COLO668 (cell line): Measurements from ENCODE around the gene STAT3.
"Not testable (repeated sequence)": the region's sequence is repeated elsewhere in the genome, so short reads cannot be mapped to it uniquely, and the experiment has no call there.

Experiments used
- DNase-seq: peaks from one replicate; lab custom pipeline; 2025; ENCODE audit not compliant: unreplicated experiment; lab: John Stamatoyannopoulos, UW

The STAT3 gene

DNA sequence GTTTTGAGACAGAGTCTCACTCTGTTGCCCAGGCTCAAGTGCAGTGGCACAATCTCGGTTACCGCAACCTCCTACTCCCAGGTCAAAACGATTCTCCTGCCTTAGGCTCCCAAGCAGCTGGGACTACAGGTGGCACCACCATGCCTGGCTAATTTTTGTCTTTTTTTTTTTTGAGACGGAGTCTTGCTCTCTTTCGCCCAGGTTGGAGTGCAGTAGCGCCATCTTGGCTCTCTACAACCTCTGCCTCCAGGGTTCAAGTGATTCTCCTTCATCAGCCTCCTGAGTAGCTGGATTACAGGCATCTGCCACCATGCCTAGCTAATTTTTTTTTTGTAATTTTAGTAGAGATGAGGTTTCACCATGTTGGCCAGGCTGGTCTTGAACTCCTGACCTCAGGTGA, 70.3 kb downstream of the STAT3 start:
- DNase-seq, result not testable (repeated sequence)

DNA sequence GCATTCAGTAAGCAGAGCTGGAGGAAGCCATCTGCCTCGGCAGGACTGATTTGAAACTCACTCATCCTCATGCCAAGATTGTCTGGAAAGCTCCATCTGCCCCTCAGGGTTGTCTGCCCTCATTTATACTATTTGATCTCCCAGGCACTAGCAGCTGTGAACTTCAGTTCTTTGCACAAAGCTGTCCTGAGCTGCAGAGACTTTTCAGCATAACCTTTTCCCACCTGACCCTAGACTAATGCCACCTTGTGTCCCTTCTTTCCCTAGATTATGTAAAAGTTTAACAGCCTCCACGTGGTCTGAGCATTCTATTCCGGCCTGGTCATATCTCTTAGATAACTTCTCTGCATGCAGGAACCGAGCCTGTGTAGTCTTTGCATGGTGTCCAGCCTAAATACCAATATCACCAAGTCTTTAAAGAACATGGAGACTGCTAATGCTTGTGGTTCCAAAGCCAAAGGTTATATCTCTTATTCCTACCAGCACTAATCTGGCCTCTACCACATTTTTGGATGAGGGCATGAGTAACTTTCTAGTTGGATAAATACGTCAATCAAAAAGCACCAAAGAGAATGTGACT, 70.9 kb downstream of the STAT3 start:
- no peak for DNase-seq

DNA sequence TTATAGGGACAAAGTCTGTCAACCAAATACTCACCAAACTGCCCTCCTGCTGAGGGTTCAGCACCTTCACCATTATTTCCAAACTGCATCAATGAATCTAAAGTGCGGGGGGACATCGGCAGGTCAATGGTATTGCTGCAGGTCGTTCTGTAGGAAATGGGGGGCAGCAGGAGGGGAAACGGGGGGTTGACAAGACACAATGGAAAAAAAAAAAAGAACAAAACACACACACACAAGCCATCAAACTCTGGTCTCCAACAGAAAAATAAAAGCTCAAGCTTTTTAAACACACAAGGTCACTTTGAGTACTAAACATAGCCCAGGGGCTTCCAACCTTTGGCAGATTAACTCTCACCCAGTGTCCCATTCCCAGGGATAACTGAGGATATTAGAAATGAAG, 71.5 kb downstream of the STAT3 start:
- no peak for DNase-seq

DNA sequence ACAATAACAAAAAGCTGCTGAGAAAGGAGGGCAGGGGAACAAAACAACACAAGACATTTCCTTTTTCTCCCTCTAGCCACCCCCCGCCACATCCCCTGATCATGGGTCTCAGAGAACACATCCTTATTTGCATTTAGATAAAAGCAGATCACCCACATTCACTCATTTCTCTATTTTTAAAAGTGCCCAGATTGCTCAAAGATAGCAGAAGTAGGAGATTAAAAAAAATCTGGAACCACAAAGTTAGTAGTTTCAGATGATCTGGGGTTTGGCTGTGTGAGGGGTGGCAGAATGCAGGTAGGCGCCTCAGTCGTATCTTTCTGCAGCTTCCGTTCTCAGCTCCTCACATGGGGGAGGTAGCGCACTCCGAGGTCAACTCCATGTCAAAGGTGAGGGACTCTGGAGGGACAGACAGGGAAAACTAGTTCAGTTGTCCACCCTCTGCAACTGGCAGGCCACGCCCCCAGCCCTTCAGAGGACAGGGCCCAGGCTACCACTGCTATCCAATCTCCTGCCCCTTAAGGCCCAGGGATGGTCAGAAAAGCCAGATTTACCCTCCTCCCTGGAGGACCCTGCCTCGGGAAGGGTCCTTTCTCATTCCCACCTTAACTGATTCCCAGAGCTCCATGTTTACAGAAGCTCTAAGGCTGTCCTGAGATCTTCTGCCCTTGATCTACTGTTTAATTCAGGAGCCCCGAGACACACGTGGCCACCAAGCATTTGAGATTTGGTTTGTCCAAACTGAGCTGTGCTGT, 72.7 kb downstream of the STAT3 start:
- no peak for DNase-seq

DNA sequence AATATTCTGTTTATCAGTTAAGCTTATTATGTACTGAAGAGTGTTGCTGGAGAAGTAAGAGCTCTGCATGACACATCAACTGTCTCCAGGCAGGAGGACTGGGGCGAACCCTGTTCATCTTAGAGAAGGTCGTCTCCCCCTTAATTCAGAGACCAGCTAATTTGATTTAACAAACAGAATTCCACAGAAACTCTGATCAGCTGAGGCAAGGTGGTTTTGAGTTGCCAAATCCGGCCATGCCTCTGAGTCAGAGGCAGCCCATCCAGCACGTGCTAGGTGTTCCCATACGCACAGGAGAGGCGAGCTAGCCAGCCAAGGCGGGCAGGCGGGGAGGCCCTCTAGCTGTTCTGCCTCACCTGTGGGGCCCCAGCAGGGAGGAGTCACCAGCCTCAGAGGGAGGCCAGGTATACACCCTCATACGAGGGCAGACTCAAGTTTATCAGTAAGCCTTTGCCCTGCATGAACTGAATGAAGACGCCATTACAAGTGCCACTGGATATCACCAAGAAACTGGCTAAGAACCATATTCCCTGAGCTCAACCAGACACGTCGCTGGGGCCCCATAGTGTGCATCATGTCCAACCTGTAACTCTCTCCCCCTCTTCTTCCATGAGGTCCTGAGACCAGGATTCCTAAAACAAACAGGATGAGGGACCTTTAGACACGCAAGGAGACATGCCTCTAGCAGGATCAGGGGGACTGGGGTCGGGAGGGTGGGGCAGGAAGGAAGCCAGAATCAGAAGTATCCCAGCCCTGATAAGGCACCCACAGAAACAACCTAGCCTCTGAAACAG, 74.3 kb downstream of the STAT3 start:
- DNase-seq, result no peak

DNA sequence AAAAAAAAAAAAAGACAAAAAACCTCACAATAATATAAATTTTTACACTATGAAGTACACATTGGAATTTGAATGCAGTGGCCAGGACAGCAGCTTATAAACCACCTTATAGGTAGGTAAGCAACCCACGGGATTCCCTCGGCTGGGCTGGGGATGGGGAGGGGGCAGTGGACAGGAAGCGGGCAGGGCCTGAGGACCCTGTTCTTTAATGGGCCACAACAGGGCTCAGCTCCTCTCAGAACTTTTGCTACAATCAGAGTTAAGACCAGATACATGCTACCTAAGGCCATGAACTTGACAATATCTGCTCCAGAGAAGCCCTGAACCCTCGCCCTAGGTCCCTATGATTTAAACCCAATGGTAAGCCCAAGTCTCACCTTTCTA, 74.9 kb downstream of the STAT3 start:
- no peak for DNase-seq

DNA sequence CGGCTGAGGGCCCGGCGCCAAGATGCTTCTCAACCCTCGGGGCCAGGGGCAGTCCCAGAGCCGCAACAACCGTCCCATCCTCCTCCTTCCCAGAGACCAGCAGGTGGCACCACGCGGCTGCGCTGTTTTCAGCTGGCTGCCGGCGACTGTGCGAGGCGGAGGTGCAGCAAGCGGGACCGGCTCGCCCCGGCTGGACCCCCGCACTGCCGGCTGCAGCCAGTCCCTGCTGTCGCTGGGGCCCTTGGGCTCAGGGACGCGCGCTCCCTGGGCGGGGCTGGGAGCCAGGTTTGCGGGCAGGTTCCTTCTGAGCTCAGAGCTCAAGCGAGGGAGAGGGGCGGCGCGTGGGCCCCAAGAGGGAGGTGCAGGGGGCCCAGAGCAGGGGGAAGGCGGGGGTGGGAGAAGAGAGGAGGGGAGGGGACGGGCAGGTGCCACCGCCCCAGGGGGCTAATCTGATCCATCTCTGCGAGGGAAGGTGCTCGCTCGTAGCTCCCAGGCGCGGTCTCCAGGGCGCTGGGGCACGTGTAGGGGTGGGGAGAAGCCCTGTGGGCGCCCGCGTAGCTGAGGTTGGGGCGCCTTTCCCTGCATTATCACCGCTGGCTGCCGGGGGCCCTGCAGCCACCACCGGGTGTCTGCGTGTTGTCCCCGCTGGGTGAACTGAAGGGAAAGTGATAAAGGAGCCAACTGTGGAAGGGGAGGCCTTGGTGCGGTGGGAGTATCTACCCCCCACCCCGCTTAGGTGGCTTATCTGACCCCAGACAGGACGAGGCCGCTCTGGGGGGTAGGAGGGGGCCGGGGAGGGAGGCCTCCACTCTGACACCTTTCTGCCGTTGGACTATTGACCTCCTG, 75.7 kb downstream of the STAT3 start:
- DNase-seq, result no peak

DNA sequence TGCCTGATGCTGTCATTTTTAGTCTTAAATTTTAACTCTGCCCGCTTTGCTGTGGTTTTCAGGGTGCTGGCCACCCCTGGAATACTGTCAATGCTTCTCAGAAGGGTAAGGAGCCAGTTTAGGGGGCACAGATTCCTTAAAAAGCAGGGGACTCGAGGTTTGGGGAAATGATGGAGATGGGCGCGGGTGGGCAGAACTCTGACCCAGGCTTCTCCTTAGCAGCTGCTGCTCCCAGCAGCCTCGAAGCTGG, 76.3 kb downstream of the STAT3 start:
- DNase-seq, result no peak

DNA sequence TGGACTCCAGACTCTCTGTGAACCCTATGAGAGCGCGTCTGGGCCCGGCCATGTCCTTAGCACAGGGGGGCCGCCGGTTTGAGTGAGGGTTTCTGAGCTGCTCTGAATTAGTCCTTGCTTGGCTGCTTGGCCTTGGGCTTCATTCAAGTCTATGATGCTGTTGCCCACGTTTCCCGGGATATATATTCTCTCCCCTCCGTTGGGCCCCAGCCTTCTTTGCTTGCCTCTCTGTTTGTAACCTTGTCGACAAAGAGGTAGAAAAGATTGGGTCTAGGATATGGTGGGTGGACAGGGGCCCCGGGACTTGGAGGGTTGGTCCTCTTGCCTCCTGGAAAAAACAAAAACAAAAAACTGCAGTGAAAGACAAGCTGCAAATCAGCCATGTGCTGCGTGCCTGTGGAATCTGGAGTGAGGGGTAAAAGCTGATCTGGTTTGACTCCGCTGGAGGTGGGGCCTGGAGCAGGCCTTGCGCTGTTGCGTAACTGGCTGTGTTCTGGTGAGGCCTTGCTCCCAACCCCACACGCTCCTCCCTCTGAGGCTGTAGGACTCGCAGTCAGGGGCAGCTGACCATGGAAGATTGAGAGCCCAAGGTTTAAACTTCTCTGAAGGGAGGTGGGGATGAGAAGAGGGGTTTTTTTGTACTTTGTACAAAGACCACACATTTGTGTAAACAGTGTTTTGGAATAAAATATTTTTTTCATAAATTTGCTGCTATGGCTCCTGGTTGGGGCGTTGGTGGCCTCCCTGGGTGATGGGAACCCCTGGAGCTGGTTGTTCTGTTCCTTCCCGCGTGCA, 76.8 kb downstream of the STAT3 start:
- DNase-seq, result no peak

DNA sequence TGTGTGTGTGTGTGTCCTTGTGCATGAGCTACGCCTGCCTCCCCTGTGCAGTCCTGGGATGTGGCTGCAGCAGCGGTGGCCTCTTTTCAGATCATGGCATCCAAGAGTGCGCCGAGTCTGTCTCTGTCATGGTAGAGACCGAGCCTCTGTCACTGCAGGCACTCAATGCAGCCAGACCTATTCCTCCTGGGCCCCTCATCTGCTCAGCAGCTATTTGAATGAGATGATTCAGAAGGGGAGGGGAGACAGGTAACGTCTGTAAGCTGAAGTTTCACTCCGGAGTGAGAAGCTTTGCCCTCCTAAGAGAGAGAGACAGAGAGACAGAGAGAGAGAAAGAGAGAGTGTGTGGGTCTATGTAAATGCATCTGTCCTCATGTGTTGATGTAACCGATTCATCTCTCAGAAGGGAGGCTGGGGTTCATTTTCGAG, 77.4 kb downstream of the STAT3 start:
- DNase-seq, result no peak

DNA sequence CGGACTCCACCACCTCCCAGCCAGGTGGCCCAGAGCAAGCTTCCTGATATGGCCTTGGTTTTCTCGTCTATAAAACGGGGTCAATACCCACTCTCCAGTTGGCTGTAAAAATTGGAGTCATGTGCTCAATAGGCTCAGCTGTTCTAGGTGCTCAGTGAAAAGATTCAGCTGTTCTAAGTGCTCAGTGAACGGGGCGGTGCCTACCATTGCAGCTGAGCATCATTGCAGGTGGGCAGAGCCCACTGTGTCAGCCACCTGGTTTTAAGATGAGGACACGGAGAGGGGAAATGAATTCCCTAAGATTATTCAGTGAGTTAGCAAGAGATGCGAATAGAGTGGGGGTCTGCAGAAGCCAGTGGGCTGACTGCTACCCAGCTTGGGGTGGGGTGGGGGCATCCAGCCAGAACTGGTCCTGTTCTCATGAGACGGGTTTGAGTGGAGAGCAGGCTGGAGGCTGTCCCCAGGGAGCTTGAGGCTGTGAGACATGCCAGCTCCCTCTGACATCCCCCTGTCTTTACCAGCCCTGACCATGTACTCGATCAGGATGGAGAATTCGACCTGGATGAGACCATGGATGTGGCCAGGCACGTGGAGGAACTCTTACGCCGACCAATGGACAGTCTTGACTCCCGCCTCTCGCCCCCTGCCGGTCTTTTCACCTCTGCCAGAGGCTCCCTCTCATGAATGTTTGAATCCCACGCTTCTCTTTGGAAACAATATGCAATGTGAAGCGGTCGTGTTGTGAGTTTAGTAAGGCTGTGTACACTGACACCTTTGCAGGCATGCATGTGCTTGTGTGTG, 78.1 kb downstream of the STAT3 start:
- DNase-seq, result no peak

DNA sequence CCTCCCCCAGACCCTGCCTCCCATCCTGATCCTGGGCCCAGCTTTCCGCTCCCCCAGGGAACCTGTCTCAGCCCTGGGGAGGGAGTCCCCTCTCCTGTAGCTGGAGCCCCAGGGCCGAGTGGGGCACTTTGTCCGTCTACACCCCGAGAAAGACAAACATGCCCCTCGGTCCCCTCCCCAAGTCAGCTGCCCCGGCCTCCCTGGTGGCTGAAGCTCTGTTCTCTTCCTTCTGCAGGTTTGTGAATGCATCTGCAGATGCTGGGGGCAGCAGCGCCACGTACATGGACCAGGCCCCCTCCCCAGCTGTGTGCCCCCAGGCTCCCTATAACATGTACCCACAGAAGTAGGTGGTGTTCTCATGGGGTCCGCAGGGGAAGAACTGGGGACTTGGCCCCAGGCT, 79.1 kb downstream of the STAT3 start:
- no peak for DNase-seq

DNA sequence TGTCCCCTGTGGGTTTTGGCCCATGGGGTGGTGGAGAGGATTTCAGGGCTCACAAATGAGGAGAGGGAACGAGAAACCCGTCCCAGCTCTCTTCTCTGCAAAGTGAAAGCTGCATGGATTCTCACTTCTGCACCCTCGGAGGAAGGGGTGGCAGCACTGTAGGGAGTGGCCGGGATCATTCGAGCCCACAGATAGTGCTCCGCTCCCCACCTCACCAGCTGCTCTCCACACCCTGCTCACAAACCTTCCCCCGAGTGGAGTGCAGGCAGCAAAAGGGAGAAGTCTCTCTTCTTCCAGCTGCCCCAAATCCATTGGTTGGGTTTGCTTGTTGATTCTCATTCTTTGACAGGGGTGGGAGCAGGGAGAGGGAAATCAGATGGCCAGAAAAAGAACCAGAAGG, 79.8 kb downstream of the STAT3 start:
- DNase-seq, result no peak

DNA sequence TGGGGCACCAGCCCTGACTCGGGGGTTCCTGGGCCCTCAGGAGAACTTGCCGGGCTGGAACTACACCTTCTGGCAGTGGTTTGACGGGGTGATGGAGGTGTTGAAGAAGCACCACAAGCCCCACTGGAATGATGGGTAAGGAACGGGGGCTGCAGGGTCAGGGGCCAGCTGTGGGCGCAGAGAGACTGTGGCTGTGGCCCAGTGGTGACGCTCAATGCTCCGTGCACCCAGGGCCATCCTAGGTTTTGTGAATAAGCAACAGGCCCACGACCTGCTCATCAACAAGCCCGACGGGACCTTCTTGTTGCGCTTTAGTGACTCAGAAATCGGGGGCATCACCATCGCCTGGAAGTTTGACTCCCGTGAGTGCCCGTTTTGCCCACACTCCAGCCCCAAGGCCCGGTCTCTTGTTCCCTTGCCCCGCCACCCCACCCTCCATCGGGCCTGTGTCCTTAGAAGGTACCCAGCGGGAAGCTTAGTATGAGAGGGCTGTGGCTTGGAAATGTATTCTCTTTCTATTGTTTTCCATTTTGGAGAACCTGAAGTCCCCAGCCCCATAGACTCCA, 80.8 kb downstream of the STAT3 start:
- no peak for DNase-seq

DNA sequence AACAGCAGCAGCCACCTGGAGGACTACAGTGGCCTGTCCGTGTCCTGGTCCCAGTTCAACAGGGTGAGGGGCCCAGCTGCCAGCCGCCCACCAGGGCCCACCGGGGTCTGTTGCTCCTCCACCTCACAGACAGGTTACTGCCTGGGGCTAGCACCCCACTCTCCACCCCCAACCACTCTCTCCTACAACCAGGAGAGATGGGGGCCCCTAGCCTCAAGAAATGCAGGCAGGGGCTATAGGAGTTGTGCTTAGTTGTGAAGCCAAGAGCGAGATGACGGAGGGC, 81.9 kb downstream of the STAT3 start:
- DNase-seq, result no peak

DNA sequence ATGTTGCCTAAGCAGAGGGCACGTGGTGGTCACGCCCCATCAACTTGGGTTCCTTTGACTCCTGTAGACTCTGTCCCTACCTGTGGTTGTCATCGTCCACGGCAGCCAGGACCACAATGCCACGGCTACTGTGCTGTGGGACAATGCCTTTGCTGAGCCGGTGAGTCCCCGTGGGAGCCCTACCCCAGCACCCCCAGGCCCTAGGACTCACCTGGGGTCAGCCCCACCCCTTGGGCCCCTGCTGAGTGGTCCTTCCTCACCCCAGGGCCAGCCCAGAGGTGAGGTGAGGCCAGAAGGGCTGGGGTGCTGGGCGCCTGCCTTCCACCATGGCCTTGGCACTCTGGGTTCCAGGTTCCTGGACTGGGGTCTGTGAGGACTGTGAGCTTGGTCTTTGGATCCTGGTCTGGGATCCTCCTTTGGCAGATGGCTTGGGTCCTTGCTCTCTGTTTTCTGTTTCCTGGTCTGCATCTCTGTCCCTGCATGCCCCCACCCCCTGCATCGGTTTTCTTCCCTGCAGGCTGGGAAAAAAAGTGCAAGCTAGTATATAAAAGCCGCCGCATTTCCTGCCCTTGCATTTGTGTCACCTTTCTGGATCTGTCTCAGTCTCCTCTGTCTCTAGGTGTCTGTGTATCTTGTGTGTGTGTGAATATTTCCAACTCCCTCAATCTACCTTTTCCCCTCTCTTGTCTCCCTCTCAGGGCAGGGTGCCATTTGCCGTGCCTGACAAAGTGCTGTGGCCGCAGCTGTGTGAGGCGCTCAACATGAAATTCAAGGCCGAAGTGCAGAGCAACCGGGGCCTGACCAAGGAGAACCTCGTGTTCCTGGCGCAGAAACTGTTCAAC, 82.5 kb downstream of the STAT3 start:
- no peak for DNase-seq

DNA sequence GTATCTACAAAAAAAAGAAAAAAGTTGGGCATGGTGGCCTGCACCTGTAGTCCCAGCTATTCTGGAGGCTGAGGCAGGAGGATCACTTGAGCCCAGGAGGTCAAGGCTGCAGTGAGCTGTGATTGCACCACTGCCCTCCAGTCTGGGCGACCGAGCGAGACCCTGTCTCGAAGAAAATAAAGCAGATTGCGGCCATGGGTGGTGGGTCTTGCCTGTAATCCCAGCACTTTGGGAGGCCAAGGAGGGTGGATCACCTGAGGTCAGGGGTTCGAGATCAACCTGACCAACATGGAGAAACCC, 83.3 kb downstream of the STAT3 start:
- not testable (repeated sequence) for DNase-seq

DNA sequence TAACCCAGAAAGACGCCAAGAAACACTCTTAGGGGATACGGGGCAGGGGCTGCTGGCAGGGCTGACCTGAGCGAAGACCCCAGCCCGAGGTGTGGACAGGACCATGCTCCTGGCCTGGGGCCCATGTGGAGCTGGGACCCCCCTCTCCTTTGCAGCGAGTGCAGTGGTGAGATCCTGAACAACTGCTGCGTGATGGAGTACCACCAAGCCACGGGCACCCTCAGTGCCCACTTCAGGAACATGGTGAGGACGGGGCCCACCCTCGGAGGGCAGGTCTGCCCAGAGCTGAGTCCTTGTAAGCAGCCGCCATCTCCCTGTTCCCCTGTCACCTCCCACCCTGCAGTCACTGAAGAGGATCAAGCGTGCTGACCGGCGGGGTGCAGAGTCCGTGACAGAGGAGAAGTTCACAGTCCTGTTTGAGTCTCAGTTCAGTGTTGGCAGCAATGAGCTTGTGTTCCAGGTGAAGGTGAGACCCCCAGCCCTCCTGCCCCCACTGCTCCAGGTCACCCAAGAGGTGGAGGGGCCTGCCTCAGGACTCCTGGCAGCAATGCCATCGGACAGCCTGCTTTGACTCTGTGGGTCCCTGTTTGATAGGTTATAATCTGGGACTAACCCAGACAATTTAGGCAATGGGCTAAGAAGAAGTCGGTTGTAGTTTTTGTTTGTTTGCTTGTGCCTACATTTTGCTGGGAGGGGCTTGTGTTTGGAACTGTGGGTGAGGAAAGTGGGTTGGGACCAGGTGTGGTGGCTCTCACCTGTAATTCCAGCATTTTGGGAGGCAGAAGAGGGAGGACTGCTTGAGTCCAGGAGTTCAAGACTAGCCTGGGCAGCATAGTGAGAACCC, 83.8 kb downstream of the STAT3 start:
- DNase-seq, result no peak
